Loucy (cell line): ENCODE results near the gene NNAT.

Source experiments
- CTCF ChIP-seq: fragments of 200-600 bp; sonication (generic); conservative IDR thresholded peaks from 2 replicates; pipeline ENCODE4 v1.5.1; 2014; ENCODE audit warnings: mild to moderate bottlenecking, antibody characterized with exemption, low read length
- EZH2phosphoT487 ChIP-seq: fragments of 200-600 bp; IDR thresholded peaks from 2 replicates; pipeline ENCODE4 v1.6.1; 2018; ENCODE audit warnings: antibody characterized with exemption, mild to moderate bottlenecking, moderate library complexity, borderline replicate concordance

GRCh38 chr20:37518606-37519507, 2.2 kb upstream of the NNAT start:
- no peak for TF ChIP-seq EZH2phosphoT487
- no peak for TF ChIP-seq CTCF
